ENCODE measurements around the gene SLC22A23.

- TF ChIP-seq EZH2phosphoT487 (IDR thresholded peaks at IDR 0.05; ENCODE audit: unreplicated experiment) (no peak), CTCF (conservative IDR thresholded peaks at IDR 0.05; ENCODE audit: low read depth in 2 of 2) (no peak), POLR2AphosphoS5 (IDR thresholded peaks at IDR 0.05; ENCODE audit: low read depth) (no peak), CREB1 (CRISPR knock-in tag; IDR thresholded peaks at IDR 0.05; ENCODE audit: low read depth) (no peak), EZH2 (IDR thresholded peaks at IDR 0.05; ENCODE audit: low read depth, unreplicated experiment) (no peak), JUNB (IDR thresholded peaks at IDR 0.05; ENCODE audit: unreplicated experiment) (no peak), ETS1 (IDR thresholded peaks at IDR 0.05) (no peak), ZNF114 (CRISPR knock-in tag; IDR thresholded peaks at IDR 0.05) (no peak), STAT1 (IDR thresholded peaks at IDR 0.05; ENCODE audit: unreplicated experiment) (no peak)
- TF ChIP-seq, protein P1, sequence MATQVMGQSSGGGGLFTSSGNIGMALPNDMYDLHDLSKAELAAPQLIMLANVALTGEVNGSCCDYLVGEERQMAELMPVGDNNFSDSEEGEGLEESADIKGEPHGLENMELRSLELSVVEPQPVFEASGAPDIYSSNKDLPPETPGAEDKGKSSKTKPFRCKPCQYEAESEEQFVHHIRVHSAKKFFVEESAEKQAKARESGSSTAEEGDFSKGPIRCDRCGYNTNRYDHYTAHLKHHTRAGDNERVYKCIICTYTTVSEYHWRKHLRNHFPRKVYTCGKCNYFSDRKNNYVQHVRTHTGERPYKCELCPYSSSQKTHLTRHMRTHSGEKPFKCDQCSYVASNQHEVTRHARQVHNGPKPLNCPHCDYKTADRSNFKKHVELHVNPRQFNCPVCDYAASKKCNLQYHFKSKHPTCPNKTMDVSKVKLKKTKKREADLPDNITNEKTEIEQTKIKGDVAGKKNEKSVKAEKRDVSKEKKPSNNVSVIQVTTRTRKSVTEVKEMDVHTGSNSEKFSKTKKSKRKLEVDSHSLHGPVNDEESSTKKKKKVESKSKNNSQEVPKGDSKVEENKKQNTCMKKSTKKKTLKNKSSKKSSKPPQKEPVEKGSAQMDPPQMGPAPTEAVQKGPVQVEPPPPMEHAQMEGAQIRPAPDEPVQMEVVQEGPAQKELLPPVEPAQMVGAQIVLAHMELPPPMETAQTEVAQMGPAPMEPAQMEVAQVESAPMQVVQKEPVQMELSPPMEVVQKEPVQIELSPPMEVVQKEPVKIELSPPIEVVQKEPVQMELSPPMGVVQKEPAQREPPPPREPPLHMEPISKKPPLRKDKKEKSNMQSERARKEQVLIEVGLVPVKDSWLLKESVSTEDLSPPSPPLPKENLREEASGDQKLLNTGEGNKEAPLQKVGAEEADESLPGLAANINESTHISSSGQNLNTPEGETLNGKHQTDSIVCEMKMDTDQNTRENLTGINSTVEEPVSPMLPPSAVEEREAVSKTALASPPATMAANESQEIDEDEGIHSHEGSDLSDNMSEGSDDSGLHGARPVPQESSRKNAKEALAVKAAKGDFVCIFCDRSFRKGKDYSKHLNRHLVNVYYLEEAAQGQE (IDR thresholded peaks at IDR 0.05; ENCODE audit: unreplicated experiment), result no peak
- TF ChIP-seq, protein P2, sequence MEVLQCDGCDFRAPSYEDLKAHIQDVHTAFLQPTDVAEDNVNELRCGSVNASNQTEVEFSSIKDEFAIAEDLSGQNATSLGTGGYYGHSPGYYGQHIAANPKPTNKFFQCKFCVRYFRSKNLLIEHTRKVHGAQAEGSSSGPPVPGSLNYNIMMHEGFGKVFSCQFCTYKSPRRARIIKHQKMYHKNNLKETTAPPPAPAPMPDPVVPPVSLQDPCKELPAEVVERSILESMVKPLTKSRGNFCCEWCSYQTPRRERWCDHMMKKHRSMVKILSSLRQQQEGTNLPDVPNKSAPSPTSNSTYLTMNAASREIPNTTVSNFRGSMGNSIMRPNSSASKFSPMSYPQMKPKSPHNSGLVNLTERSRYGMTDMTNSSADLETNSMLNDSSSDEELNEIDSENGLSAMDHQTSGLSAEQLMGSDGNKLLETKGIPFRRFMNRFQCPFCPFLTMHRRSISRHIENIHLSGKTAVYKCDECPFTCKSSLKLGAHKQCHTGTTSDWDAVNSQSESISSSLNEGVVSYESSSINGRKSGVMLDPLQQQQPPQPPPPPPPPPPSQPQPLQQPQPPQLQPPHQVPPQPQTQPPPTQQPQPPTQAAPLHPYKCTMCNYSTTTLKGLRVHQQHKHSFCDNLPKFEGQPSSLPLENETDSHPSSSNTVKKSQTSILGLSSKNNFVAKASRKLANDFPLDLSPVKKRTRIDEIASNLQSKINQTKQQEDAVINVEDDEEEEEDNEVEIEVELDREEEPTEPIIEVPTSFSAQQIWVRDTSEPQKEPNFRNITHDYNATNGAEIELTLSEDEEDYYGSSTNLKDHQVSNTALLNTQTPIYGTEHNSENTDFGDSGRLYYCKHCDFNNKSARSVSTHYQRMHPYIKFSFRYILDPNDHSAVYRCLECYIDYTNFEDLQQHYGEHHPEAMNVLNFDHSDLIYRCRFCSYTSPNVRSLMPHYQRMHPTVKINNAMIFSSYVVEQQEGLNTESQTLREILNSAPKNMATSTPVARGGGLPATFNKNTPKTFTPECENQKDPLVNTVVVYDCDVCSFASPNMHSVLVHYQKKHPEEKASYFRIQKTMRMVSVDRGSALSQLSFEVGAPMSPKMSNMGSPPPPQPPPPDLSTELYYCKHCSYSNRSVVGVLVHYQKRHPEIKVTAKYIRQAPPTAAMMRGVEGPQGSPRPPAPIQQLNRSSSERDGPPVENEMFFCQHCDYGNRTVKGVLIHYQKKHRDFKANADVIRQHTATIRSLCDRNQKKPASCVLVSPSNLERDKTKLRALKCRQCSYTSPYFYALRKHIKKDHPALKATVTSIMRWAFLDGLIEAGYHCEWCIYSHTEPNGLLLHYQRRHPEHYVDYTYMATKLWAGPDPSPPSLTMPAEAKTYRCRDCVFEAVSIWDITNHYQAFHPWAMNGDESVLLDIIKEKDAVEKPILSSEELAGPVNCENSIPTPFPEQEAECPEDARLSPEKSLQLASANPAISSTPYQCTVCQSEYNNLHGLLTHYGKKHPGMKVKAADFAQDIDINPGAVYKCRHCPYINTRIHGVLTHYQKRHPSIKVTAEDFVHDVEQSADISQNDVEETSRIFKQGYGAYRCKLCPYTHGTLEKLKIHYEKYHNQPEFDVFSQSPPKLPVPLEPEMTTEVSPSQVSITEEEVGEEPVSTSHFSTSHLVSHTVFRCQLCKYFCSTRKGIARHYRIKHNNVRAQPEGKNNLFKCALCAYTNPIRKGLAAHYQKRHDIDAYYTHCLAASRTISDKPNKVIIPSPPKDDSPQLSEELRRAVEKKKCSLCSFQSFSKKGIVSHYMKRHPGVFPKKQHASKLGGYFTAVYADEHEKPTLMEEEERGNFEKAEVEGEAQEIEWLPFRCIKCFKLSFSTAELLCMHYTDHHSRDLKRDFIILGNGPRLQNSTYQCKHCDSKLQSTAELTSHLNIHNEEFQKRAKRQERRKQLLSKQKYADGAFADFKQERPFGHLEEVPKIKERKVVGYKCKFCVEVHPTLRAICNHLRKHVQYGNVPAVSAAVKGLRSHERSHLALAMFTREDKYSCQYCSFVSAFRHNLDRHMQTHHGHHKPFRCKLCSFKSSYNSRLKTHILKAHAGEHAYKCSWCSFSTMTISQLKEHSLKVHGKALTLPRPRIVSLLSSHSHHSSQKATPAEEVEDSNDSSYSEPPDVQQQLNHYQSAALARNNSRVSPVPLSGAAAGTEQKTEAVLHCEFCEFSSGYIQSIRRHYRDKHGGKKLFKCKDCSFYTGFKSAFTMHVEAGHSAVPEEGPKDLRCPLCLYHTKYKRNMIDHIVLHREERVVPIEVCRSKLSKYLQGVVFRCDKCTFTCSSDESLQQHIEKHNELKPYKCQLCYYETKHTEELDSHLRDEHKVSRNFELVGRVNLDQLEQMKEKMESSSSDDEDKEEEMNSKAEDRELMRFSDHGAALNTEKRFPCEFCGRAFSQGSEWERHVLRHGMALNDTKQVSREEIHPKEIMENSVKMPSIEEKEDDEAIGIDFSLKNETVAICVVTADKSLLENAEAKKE (CRISPR knock-in tag; IDR thresholded peaks at IDR 0.05), result no peak
Measured at GRCh38 chr6:3449750-3450305, 7.0 kb downstream of the SLC22A23 start.
